Mucosa of rectum (tissue), 2 donors: Measurements from ENCODE around the gene BLVRA.
"Not testable (repeated sequence)": the region's sequence is repeated elsewhere in the genome, so short reads cannot be mapped to it uniquely, and the experiment has no call there.

Experiments
- H3K27ac ChIP-seq, 2 donors: one replicate each; pipeline ENCODE4 v1.7.0; 2013; ENCODE audit warnings: inconsistent platforms in 2 of 2, low read depth in 2 of 2, low read length in 2 of 2
- H3K27me3 ChIP-seq, 2 donors: one replicate each; pipeline ENCODE4 v1.7.0; 2013; ENCODE audit warnings: low read length in 2 of 2; ENCODE audit not compliant: control insufficient read depth in 2 of 2, insufficient read depth in 2 of 2
- H3K36me3 ChIP-seq, 2 donors: one replicate each; pipeline ENCODE4 v1.7.0; 2013; ENCODE audit warnings: low read length in 2 of 2; ENCODE audit not compliant: control insufficient read depth in 2 of 2, insufficient read depth in 2 of 2
- H3K4me1 ChIP-seq, 2 donors: one replicate each; pipeline ENCODE4 v1.7.0; 2013; ENCODE audit warnings: low read length in 2 of 2, mild to moderate bottlenecking in 1 of 2; ENCODE audit not compliant: control insufficient read depth in 2 of 2, insufficient read depth in 2 of 2
- H3K4me3 ChIP-seq, 2 donors: one replicate each; pipeline ENCODE4 v1.7.0; 2013; ENCODE audit warnings: low read length in 2 of 2
- H3K9ac ChIP-seq, 2 donors: one replicate each; pipeline ENCODE4 v1.7.0; 2013; ENCODE audit warnings: low read length in 2 of 2, low read depth in 1 of 2, mild to moderate bottlenecking in 1 of 2
- H3K9me3 ChIP-seq, 2 donors: one replicate each; pipeline ENCODE4 v1.7.0; 2013; ENCODE audit warnings: low read length in 2 of 2; ENCODE audit not compliant: control insufficient read depth in 2 of 2
- donor health status: healthy.
- donor health status: Normal muscosa, but diverticular disease.

Gene BLVRA

DNA sequence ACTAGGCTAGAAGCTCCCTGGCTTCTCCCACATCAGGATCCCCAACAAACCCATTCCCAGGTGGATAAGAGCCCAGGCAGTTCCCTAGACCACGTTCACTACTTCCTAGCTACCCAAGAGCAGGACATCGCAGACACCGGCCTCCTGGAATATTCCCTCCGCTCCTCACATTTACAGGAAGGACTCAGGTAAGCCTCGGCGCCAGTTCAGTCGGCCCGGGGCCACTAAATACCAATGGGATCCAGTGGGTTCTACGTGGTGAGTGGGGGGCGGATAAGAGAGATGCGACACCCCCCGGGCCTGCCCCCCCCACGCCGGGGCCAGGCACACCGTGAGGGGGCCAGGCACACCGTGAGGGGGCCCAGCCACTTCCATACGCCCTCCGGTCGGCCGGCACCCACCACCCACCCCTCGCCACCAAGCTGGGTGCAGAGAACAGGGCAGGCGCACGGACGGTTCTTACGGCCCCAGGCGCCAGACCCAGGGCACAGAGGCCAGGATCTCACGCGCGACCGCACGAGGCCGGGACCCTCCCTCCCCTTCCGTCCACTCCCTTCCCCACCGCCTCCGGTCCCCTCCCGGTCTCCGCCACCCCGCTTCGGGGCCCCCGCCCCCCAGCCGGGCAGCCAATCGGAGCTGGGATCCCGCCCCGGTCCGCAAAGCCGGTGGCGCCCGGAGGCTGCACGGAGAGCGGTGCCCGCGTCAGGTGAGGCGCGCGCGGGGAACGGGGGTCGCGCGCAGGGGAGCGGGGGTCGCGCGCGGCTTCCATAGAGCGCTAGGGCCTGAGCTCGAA, at the start of gene BLVRA:
TSS of gene BLVRA (plus strand) at position 652 of the 793 bp plus-strand sequence. CDS start 12,479 bp downstream, outside the sequence.
- H3K27ac ChIP-seq, result peak within 1 kb of the TSS; percentile 57 to 63
- H3K36me3 ChIP-seq, result no peaks in the 10 kb centered on the region
- H3K4me3 ChIP-seq, result peak within 1 kb of the TSS; percentile 59 to 77
- peaks cover 0 to 4% of the 10 kb centered on the region in 2 donors for H3K4me1 ChIP-seq
- no peaks in the 10 kb centered on the region for H3K9me3 ChIP-seq
- peak within 1 kb of the TSS; percentile 36 to 58 for H3K9ac ChIP-seq
- H3K27me3 ChIP-seq, result peaks cover 2 to 4% of the 10 kb centered on the region in 2 donors

DNA sequence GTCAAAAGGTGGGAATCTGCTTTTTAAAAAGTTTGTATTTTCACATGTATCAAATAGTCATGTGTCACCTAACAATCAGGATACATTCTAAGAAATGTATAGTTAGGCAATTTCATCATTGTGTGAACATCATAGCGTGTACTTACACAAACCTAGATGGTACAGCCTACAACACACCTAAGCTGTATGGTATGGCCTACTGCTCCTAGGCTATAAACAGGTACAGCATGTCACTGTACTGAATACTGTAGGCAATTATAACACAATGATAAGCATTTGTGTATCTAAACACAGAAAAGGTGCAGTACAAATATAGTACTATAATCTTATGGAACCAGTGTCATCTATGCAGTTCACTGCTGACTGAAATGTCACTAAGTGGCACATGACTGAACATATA, 47.0 kb upstream of the BLVRA start:
- Histone ChIP-seq H3K27ac (no peak overlapping the region), H3K4me1 (no peaks in the 10 kb centered on the region), H3K4me3 (no peak overlapping the region)

GRCh38 chr7:43715966-43716365, 42.5 kb upstream of the BLVRA start:
- H3K4me3 ChIP-seq, H3K27me3 ChIP-seq, H3K4me1 ChIP-seq, H3K36me3 ChIP-seq, H3K9me3 ChIP-seq, H3K9ac ChIP-seq, H3K27ac ChIP-seq: not testable (repeated sequence)

More for the DNA sequence above, 47.0 kb upstream of the BLVRA start:
- Histone ChIP-seq H3K9ac (no peak overlapping the region), H3K36me3 (no peaks in the 10 kb centered on the region), H3K27me3 (no peaks in the 10 kb centered on the region), H3K9me3 (no peaks in the 10 kb centered on the region)

DNA sequence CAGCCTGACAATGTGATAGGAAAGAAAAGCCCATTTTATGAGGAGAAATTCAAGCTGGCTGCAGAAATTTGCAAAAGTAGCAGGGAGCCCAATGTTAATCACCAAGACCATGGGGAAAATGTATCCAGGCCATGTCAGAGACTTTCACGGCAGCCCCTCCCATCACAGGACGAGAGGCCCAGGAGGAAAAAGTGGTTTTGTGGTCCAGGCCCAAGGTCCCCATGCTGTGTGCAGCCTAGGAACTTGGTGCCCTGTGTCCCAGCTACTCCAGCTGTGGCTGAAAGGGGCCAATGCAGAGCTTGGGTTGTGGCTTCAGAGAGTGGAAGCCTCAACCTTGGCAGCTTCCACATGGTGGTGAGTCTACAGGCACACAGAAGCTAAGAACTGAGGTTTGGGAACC, 41.9 kb upstream of the BLVRA start:
- no peaks in the 10 kb centered on the region for H3K27me3 ChIP-seq
- no peaks in the 10 kb centered on the region for H3K9me3 ChIP-seq
- no peak overlapping the region for H3K4me3 ChIP-seq
- no peaks in the 10 kb centered on the region for H3K36me3 ChIP-seq
- H3K9ac ChIP-seq, result no peak overlapping the region
- no peak overlapping the region for H3K27ac ChIP-seq
- no peaks in the 10 kb centered on the region for H3K4me1 ChIP-seq

DNA sequence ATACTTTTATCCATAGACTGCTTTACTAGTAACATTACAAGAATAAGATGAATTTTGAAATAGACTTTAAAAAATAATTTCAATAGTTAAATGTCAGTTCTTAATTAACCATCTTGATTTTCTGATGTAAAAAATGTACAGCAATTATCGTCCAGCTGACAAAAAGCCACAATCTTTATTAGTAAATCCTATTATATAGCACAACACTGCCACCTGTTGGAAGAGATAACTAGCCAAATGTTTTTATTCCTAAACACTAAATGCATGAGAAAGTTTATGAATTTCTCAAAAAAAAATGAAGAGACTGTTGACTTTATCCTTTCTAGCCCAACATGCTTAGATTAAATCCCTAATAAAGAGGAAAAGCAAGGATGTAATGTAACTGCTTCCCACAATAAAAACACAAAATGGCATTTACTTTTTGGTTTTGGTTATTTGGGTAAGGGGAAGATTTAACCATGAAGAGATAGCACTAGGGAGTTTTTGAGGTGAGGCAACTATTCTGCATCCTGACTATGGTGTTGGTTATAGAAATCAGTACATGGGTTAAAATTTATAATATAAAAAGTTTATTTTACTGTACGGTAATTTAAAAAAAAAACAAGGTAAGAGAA, 37.2 kb upstream of the BLVRA start:
- Histone ChIP-seq H3K36me3 (no peaks in the 10 kb centered on the region), H3K27me3 (no peaks in the 10 kb centered on the region), H3K9me3 (no peaks in the 10 kb centered on the region), H3K9ac (no peak overlapping the region), H3K27ac (no peak overlapping the region), H3K4me1 (no peaks in the 10 kb centered on the region), H3K4me3 (no peak overlapping the region)

GRCh38 chr7:43723007-43723341, 35.5 kb upstream of the BLVRA start:
- no peak overlapping the region for H3K4me3 ChIP-seq
- no peaks in the 10 kb centered on the region for H3K4me1 ChIP-seq
- H3K27me3 ChIP-seq, result no peaks in the 10 kb centered on the region
- no peak overlapping the region for H3K27ac ChIP-seq
- H3K36me3 ChIP-seq, result no peaks in the 10 kb centered on the region
- H3K9me3 ChIP-seq, result no peaks in the 10 kb centered on the region
- H3K9ac ChIP-seq, result no peak overlapping the region

- no peaks in the 10 kb centered on the region for H3K27me3 ChIP-seq
- peaks cover 0 to 6% of the 10 kb centered on the region in 2 donors for H3K4me1 ChIP-seq
- H3K4me3 ChIP-seq, result no peak overlapping the region
- H3K9ac ChIP-seq, result no peak overlapping the region
- H3K27ac ChIP-seq, result no peak overlapping the region
- H3K36me3 ChIP-seq, result no peaks in the 10 kb centered on the region
- no peaks in the 10 kb centered on the region for H3K9me3 ChIP-seq
Measured at GRCh38 chr7:43725251-43725650, 33.2 kb upstream of the BLVRA start.

- Histone ChIP-seq H3K27me3 (no peaks in the 10 kb centered on the region), H3K4me1 (peaks cover 0 to 6% of the 10 kb centered on the region in 2 donors), H3K4me3 (no peak overlapping the region), H3K27ac (no peak overlapping the region), H3K9ac (no peak overlapping the region), H3K9me3 (no peaks in the 10 kb centered on the region), H3K36me3 (no peaks in the 10 kb centered on the region)
Measured at GRCh38 chr7:43726466-43726865, 32.0 kb upstream of the BLVRA start.

DNA sequence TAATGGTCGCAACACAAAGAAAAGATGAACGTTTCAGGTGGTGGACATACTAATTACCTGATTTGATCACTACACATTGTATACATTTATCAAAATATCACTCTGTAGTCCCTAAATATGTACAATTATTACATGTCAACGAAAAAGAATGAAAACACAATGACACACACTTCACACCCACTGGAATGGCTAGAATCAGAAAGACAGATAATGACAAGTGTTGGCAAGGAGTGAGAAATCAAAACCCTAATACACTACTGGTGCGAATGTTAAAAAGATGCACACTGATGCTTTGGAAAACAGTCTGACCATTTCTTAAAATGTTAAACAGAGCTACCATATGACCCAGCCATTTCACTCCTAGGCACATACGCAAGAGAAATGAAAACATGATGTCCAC, 31.5 kb upstream of the BLVRA start:
- Histone ChIP-seq H3K9me3 (no peaks in the 10 kb centered on the region), H3K9ac (no peak overlapping the region), H3K4me1 (peaks cover 0 to 6% of the 10 kb centered on the region in 2 donors), H3K4me3 (no peak overlapping the region), H3K27me3 (no peaks in the 10 kb centered on the region), H3K36me3 (no peaks in the 10 kb centered on the region), H3K27ac (no peak overlapping the region)

GRCh38 chr7:43727494-43727893, 31.0 kb upstream of the BLVRA start:
- Histone ChIP-seq H3K4me3 (no peak overlapping the region), H3K4me1 (peaks cover 0 to 6% of the 10 kb centered on the region in 2 donors), H3K36me3 (no peaks in the 10 kb centered on the region), H3K9ac (no peak overlapping the region), H3K27ac (no peak overlapping the region), H3K27me3 (no peaks in the 10 kb centered on the region), H3K9me3 (no peaks in the 10 kb centered on the region)
